Measurements from ENCODE around the gene ATF7IP. TPM values are rescaled to one million over a fixed set of nuclear protein-coding genes. Genes with fewer than 3 reads are reported as not detected.

Gene ATF7IP
- polyA plus RNA-seq, 3 donors: 52.8 to 69.6 (median 58.1) TPM

GRCh38 chr12:14540801-14541462, 175.4 kb downstream of the ATF7IP start:
- DNase-seq (ENCODE audit: extremely low read depth in 1 of 11, low read depth in 9 of 11, low spot score in 4 of 11): no peak

DNA sequence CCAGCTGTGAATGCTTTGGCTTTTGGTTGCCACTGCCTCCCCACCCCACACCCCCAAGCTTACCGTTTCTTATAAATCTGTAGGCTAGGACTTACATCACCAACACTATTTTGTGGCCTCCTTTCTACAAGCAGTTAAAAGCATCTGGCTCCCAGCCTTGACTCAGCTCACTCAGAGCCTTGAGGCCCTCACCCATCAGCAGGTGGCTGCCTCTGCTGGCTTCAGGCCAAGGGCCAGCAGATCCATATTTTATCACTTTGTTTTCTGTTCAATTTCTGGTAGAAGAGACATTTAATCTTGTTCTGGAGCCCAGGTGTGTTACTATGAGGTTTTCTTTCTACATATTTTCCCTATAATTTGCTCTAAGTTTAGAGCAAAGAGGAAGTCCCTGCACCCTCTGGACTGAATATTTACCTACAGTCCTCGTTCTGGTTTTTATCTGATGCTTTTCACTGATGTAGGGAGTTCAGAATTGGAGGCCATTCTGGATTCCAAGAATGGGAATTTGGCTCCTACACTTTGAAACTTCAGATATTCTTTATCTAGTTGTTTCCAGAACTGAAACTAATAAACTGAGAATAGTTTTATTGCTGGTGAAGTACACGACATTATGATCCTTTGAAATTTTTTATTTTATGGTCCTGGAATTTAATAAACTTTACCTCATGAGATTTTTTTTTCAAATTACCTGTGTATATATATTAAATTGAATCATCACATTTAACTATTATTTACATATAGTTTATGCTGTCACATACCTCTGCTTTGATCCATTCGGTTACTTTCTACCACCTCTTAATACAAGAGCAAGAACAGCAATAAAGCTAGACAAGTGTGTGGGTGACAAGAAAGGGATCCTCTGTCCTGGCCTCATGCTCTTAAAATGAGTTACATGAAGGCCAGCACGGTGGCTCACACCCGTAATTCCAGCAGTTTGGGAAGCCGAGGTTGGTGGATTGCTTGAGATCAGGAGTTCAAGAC, 180.0 kb downstream of the ATF7IP start:
- no peak for DNase-seq (ENCODE audit: extremely low read depth in 1 of 11, low read depth in 9 of 11, low spot score in 4 of 11)

DNA sequence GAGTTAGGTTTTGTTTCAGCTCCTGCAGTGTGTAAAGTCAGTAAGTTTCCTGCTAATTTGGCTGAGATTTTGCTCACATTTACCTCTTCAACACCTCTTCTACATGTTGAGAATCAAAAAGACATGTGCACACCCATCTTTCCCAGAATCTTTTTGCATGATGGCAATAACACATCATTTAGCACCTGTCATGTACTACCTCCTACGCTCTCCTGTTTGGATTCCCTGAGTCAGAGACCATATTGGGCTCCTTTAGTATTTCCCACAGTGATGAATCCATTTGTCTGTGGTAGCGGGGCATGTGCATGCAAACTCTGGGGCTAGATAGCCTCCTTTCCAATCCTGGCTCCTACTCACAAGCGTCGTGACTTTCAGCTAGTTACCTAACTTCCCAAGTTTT, 182.1 kb downstream of the ATF7IP start:
- DNase-seq (ENCODE audit: extremely low read depth in 1 of 11, low read depth in 9 of 11, low spot score in 4 of 11): no peak

DNA sequence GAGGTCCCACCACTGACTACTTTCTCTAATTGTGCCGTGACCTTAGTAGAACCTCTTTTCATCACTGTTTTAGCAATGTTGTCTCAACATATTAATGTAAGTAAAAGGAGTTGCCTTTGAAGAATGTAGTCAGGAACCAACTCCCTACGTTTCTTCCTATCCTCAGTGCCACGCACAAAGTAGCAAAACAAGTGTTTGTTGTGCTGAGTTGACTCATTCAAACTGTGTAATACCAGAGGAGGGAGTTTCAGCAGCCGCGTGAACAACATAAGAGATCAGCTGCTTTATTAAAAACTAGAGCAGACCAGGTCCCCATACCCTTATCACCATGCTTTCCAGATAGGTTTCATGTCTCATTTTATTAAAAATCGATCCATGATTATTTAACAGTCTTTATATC, 183.1 kb downstream of the ATF7IP start:
- peak in 1 of 11 donors; percentile 21 for DNase-seq (ENCODE audit: extremely low read depth in 1 of 11, low read depth in 9 of 11, low spot score in 4 of 11)

Other genes starting within 250 kb of the ATF7IP start
- 10 to 100 TPM; 40.7 to 50.1 (median 46.6) TPM for gene PLBD1, start 202.2 kb downstream of the ATF7IP start, polyA plus RNA-seq (ENCODE audit: insufficient read length in 3 of 3)

All from renal cortex interstitium (tissue), 11 donors.